Activated naive CD4-positive, alpha-beta T cell treated with anti-CD3 and anti-CD28 coated beads, Interleukin-2, amount 50 U/mL, for 24 hours (primary cell): Measurements from ENCODE around the gene IGLON5.

ENCODE experiments used
- H3K27ac Mint-ChIP-seq: one replicate; pipeline ENCODE4 v1.8.0; 2021; ENCODE audit warnings: mild to moderate bottlenecking, mixed read lengths
- H3K27me3 Mint-ChIP-seq: one replicate; pipeline ENCODE4 v1.8.0; 2021; ENCODE audit warnings: mixed read lengths
- H3K36me3 Mint-ChIP-seq: one replicate; pipeline ENCODE4 v1.8.0; 2021; ENCODE audit warnings: mixed read lengths
- H3K4me1 Mint-ChIP-seq: one replicate; pipeline ENCODE4 v1.8.0; 2021; ENCODE audit warnings: mixed read lengths
- H3K4me3 Mint-ChIP-seq: one replicate; pipeline ENCODE4 v1.8.0; 2021; ENCODE audit warnings: mild to moderate bottlenecking, mixed read lengths
- H3K9me3 Mint-ChIP-seq: one replicate; pipeline ENCODE4 v1.8.0; 2021; ENCODE audit warnings: mixed read lengths

The IGLON5 gene

GRCh38 chr19:51311351-51312257, at the start of gene IGLON5:
IGLON5 (plus strand) TSS chr19:51311644; CDS start chr19:51311848, 204 bp downstream.
- Mint-ChIP-seq H3K4me1 (peaks cover 5% of the 10 kb centered on the region), H3K27ac (no peak within 1 kb of the TSS), H3K4me3 (no peak within 1 kb of the TSS), H3K36me3 (peaks cover 6% of the 10 kb centered on the region), H3K9me3 (peaks cover 21% of the 10 kb centered on the region), H3K27me3 (peaks cover 48% of the 10 kb centered on the region)

GRCh38 chr19:51263808-51264207, 47.6 kb upstream of the IGLON5 start:
- H3K27me3 Mint-ChIP-seq = peaks cover 16% of the 10 kb centered on the region
- no peaks in the 10 kb centered on the region for H3K36me3 Mint-ChIP-seq
- no peaks in the 10 kb centered on the region for H3K9me3 Mint-ChIP-seq
- H3K27ac Mint-ChIP-seq = no peak overlapping the region
- H3K4me3 Mint-ChIP-seq = no peak overlapping the region
- no peaks in the 10 kb centered on the region for H3K4me1 Mint-ChIP-seq

- no peaks in the 10 kb centered on the region for H3K4me1 Mint-ChIP-seq
- H3K9me3 Mint-ChIP-seq = no peaks in the 10 kb centered on the region
- H3K27ac Mint-ChIP-seq = no peak overlapping the region
- no peak overlapping the region for H3K4me3 Mint-ChIP-seq
- no peaks in the 10 kb centered on the region for H3K36me3 Mint-ChIP-seq
- no peaks in the 10 kb centered on the region for H3K27me3 Mint-ChIP-seq
These were observed 40.4 kb upstream of the IGLON5 start for GRCh38 chr19:51271067-51271466.

- no peaks in the 10 kb centered on the region for H3K4me1 Mint-ChIP-seq
- H3K4me3 Mint-ChIP-seq = no peak overlapping the region
- H3K9me3 Mint-ChIP-seq = no peaks in the 10 kb centered on the region
- peaks cover 2% of the 10 kb centered on the region for H3K27me3 Mint-ChIP-seq
- no peaks in the 10 kb centered on the region for H3K36me3 Mint-ChIP-seq
- no peak overlapping the region for H3K27ac Mint-ChIP-seq
These were observed 39.1 kb upstream of the IGLON5 start for GRCh38 chr19:51272183-51272810.

DNA sequence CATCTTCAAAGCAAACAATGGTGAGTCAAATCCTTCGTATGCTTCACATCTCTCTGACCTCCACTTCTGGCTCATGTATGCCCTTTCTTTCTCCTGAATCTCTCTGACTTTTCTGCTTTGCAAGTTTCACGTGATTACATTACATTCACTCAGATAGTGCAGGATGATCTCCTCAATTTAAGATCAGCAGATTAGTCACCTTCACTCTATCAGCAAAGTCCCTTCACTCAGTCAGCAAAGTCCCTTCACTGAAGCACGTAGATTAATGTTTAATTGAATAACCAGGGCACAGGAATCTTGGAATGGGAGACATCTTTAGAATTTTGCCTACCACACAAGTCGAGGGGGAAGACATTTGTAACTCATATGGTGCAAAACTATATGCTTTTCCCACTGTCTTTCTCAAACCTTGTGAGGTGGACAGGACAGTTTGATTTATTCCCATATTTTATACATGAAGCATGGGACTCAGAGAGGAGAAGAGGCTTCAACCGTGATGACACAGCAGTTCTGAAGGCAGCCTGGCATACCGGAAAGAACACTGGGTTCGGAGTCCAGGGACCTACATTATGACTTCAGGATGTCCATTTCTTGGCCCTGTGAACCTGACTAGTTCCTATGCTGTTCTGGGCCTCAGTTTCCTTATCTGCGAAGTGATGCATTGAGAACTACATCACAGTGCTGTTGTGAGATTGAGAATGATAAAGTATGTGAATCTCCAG, 37.2 kb upstream of the IGLON5 start:
- no peaks in the 10 kb centered on the region for H3K9me3 Mint-ChIP-seq
- H3K27ac Mint-ChIP-seq = no peak overlapping the region
- no peak overlapping the region for H3K4me3 Mint-ChIP-seq
- H3K27me3 Mint-ChIP-seq = peaks cover 7% of the 10 kb centered on the region
- peaks cover 2% of the 10 kb centered on the region for H3K36me3 Mint-ChIP-seq
- H3K4me1 Mint-ChIP-seq = no peaks in the 10 kb centered on the region

- no peak overlapping the region for H3K4me3 Mint-ChIP-seq
- H3K9me3 Mint-ChIP-seq = no peaks in the 10 kb centered on the region
- no peak overlapping the region for H3K27ac Mint-ChIP-seq
- H3K4me1 Mint-ChIP-seq = no peaks in the 10 kb centered on the region
- peaks cover 2% of the 10 kb centered on the region for H3K36me3 Mint-ChIP-seq
- peaks cover 7% of the 10 kb centered on the region for H3K27me3 Mint-ChIP-seq
These were observed 34.3 kb upstream of the IGLON5 start for GRCh38 chr19:51277112-51277511.

DNA sequence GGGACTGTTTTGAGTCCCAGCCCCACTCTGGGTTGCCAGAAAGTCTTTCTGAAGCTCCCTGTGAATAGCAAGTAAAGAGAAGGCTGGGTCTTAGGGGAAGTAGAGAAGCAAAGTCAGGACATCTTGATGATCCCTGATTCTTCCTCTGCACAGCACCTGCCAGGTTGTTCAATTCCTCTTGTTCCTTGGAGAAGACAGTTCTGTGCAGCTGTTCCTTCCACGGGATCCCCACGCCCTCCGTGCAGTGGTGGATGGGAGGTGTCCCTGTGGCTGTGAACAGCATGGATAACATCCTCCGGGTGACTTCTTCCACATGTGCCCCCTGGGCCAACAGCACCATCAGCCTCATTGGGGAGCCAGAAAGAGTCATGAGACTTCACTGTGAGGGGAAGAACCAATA, 29.1 kb upstream of the IGLON5 start:
- Mint-ChIP-seq H3K27ac (no peak overlapping the region), H3K36me3 (peaks cover 2% of the 10 kb centered on the region), H3K9me3 (no peaks in the 10 kb centered on the region), H3K27me3 (peaks cover 9% of the 10 kb centered on the region), H3K4me1 (no peaks in the 10 kb centered on the region), H3K4me3 (no peak overlapping the region)

DNA sequence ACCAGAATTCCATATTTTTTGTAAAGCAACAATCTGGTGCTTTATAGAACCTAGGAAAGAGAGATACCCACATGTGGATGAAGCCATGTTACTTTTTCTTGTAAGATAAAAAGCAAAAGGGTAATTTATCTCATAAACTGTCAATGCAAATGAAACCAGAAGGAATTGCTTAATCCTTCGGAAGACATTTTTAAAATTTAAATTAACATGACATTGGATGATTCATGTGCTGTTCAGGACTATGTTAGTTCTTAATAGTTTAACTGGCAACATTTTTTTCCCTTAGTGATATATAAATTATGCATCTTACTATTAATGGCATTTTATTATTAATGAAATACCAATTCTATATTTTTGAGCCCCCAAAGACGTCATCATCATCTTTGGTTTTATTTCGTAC, 25.8 kb upstream of the IGLON5 start:
- Mint-ChIP-seq H3K36me3 (no peaks in the 10 kb centered on the region), H3K27ac (no peak overlapping the region), H3K4me3 (no peak overlapping the region), H3K4me1 (no peaks in the 10 kb centered on the region), H3K27me3 (peaks cover 3% of the 10 kb centered on the region), H3K9me3 (no peaks in the 10 kb centered on the region)

- Mint-ChIP-seq H3K4me1 (no peaks in the 10 kb centered on the region), H3K36me3 (no peaks in the 10 kb centered on the region), H3K9me3 (no peaks in the 10 kb centered on the region), H3K27ac (no peak overlapping the region), H3K4me3 (no peak overlapping the region), H3K27me3 (peaks cover 3% of the 10 kb centered on the region)
These were observed 21.8 kb upstream of the IGLON5 start for GRCh38 chr19:51289635-51290034.

DNA sequence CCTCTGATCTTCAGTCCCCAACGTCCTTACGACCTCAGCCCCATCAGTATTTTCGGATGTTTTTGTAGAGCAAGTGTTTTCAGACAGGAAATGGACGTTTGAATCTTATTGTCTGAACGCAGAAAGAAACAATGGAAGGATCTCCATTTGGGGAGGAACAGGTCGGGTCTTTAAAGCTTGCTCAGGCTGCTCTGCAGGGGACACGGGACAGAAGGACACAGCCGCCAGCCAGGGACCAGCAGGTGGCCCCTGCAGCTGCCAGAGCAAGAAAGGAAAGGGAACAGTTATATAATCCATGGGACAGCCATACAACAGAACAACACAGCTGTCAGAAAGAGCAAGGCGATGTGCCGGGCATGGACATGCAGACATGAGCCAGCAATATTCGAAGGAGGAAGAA, 18.5 kb upstream of the IGLON5 start:
- H3K9me3 Mint-ChIP-seq = no peaks in the 10 kb centered on the region
- H3K36me3 Mint-ChIP-seq = no peaks in the 10 kb centered on the region
- peaks cover 1% of the 10 kb centered on the region for H3K27me3 Mint-ChIP-seq
- no peak overlapping the region for H3K4me3 Mint-ChIP-seq
- H3K27ac Mint-ChIP-seq = no peak overlapping the region
- H3K4me1 Mint-ChIP-seq = no peaks in the 10 kb centered on the region

DNA sequence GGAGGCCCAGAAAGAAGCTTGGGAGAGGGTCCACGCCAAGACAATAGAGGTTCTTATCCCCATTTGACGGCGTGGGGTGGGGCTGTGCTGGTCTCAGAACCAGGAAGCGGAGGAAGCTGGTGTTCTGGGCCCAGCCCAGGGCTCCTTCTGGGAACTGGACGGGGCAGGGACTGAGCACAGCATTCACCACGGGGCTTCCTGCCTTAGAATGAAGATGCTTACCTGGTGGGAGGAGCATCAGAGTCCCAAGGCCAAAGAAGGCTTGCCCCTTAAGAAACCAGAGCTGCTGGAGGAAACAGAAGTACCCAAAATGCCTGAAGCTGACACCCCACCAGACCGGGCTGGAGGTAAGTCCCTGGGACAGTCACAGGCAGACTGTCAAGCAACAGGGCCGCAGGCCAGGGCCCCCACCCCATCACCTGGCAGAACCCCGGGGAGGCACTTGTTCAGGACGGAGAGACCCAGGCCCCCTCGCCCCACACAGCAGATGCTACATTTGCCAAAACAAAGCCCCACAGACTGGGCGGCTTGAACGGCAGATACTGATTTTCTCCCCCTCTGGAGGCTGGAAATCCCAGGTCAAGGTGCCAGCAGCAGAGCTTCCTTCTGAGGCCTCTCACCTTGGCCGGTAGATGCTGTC, 17.8 kb upstream of the IGLON5 start:
- Mint-ChIP-seq H3K4me1 (no peaks in the 10 kb centered on the region), H3K9me3 (no peaks in the 10 kb centered on the region), H3K4me3 (no peak overlapping the region), H3K27ac (no peak overlapping the region), H3K36me3 (no peaks in the 10 kb centered on the region), H3K27me3 (peaks cover 1% of the 10 kb centered on the region)

- no peak overlapping the region for H3K4me3 Mint-ChIP-seq
- no peaks in the 10 kb centered on the region for H3K9me3 Mint-ChIP-seq
- H3K27me3 Mint-ChIP-seq = peaks cover 3% of the 10 kb centered on the region
- H3K4me1 Mint-ChIP-seq = no peaks in the 10 kb centered on the region
- no peak overlapping the region for H3K27ac Mint-ChIP-seq
- H3K36me3 Mint-ChIP-seq = no peaks in the 10 kb centered on the region
These were observed 17.1 kb upstream of the IGLON5 start for GRCh38 chr19:51294211-51294976.

DNA sequence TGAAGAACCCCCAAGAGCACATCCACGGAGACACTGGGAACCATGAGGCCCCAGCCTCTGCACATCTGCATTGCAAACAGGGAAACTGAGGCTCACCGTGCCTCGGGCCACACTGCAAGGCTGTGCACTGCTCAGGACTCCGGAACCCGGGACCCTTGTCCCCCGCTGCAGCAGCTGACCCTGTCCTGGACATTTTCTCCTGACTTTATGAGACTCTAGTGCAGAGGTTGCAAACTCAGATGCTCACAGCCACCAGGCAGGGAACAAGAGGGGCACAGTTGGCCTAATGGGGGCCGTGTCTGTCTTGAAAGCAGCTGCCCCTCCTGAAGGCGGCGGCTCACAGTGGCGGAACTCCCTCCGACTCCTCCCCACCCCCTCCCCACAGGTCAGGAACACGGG, 16.5 kb upstream of the IGLON5 start:
- Mint-ChIP-seq H3K27me3 (peaks cover 3% of the 10 kb centered on the region), H3K4me3 (no peak overlapping the region), H3K27ac (no peak overlapping the region), H3K9me3 (no peaks in the 10 kb centered on the region), H3K4me1 (no peaks in the 10 kb centered on the region), H3K36me3 (no peaks in the 10 kb centered on the region)

DNA sequence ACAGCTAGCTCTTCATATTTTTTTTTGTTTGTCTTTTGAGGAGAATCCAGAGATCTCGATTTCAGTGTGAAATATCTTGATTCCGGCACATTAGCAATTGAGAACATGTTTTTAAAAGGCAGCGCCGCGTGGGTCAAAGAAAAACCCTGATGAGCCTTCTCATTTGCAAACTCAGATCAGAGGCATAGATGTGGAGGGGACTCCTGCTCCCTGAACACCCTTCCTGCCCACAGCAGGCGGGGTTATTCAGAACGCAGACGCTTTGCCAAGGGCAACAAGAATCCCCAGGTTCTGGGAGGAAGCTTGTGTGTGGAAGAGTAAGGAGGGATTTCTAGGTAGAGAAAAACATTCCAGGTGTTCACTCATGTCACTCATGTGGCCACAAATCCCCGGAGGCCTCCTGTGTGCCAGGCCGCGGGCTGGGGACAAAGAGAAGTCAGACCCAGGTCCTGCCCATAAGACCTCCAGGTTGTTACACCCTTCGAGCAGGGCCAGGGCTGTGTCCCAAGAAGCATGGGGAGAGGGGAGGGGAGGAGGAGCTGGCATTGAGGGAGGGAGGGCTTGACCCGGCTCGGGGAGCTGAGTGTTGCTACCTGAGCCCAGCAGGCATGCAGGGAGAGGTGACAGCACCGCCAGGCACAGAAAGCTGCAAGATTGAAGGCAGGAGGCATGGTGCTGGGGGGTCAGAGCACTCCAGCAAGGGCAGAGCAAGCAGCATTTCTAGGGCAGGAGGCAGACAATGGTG, 15.9 kb upstream of the IGLON5 start:
- no peaks in the 10 kb centered on the region for H3K4me1 Mint-ChIP-seq
- peaks cover 3% of the 10 kb centered on the region for H3K27me3 Mint-ChIP-seq
- no peak overlapping the region for H3K4me3 Mint-ChIP-seq
- H3K27ac Mint-ChIP-seq = no peak overlapping the region
- H3K36me3 Mint-ChIP-seq = no peaks in the 10 kb centered on the region
- no peaks in the 10 kb centered on the region for H3K9me3 Mint-ChIP-seq
